Measurements from ENCODE around the gene P2RY2.

Gene P2RY2

DNA sequence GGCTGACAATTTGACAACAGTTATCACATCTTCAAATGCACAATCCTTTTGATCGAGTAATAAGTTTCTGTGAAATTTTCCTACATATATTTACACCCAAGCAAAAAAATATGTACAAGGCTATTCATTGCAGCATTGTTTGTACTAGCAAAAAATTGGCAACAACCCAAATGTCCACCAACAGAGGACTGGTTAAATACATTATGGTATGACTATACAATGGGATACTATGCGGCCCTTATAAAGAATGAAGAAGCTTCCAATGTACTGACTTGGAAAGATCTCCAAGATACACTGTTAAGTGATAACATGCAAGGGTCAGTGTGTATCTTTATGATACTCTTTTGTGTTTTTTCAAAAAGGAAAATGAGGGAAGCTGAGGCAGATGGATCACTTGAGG, 8.2 kb upstream of the P2RY2 start:
- no peak for DNase-seq

DNA sequence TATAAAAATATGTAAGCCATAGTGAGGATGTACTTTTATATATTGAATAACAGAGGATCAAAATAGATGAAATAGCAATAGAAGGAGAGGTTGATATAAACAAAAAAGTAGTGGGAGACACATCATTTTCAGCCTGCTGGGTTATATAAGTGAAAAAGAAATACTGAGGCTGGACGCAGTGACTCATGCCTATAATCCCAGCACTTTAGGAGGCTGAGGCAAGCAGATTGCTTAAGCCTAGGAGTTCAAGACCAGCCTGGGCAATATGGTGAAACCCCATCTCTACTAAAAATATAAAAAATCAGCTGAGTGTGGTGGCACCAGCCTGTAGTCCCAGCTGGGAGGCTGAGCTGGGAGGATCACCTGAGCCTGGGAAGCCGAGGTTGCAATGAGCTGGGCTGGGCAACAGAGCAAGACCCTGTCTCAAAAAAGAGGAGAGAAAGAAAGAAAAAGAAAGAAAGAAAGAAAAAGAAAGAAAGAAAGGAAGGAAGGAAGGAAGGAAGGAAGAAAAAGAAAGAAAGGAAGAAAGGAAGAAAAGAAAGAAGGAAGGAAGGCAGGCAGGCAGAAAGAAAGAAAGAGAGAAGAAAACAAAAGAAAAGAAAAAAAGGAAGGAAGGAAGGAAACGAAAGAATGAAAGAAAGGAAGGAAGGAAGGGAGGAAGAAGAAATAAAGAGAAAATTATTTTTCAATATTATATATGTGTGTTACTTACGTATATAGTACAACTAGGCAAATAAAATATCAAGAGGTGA, 7.0 kb upstream of the P2RY2 start:
- no peak for DNase-seq

DNA sequence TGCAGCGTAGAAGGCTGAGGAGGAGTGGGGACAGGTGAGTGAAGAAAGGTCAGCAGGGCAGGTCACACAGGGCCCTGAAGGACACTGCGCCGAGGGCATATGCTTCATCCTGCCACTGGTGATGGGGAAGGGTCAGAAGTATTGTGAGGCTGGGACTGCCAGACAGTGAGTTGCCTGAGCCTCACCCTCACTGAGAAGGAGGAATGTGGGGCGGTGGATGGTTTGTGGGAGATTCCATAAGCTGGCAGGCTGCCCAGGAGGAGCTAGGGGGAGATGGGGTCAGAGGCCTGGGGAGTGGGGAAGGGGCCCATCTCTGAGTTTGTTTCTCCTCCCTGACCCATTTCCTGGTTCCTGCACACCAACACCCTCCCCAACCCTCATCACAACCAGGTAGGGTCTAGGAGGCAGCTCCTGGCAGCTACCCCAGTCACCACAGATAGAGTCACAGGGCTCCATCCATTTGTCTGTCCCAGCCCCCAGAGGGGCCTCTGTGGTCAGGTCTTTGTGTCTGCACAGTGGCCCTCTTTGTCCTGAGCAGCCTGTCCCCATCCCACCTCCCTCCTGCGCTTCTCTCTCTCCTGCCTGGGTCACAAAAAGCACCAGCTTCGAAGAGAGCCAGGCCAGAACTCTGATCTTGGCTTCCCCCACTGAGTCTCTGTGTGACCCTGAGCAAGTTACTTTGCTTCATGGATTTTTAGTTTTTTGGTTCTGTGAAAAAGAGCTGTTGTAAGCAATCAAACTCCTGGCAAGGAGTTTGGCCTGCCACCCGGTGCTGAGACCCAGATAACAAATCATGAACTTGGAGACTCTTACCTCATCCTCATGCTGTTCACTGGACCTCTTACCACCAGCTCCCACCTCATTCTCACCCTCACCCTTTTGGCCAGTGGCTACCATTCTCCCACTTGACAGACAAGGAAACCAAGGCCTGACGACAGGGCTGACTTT, 4.6 kb upstream of the P2RY2 start:
- no peak for DNase-seq

DNA sequence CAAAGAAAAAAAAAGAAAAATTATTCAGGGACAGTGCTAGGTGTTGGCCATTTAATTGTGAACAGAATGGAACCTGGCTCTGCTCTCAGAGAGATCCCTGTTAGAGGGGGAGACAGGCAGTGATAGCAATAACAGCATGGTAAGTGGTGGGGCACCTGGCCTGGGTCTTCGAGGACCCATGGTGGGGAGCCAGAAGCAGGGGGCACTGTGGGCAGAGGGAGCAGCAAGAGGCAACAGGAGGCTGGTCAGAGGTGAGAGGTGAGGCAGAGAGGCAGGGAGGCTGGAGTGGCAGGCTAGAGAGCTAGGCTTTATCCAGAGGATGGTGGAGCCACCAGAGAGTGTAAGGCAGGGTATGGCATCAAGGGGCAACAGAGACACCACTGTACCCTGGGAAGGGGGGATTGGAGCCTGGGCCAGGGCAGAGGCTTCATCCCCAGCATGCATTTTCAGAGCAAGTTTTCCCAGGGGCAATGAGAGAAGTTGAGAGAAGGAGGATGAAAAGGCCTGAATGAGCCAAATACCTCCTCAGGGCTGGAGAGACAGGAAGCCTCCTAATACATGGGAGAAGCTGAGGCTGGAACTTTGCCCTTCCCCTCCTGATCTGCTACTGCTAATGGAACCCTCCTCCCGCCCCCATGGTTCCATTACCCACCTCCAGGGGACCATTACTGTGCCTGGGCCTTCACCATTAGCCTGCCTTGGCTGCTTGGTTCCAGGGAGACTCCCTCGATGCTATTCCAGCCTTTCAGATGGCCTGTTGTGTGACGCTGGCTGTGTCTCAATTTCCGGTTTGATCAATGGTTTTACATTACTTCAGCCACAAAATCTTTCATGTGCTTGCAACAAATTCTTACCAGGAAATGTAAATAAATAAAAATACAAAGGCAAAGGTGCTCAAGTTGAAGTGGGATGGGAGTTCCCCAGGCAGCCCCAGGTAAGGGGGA, 2.6 kb upstream of the P2RY2 start:
- no peak for DNase-seq

DNA sequence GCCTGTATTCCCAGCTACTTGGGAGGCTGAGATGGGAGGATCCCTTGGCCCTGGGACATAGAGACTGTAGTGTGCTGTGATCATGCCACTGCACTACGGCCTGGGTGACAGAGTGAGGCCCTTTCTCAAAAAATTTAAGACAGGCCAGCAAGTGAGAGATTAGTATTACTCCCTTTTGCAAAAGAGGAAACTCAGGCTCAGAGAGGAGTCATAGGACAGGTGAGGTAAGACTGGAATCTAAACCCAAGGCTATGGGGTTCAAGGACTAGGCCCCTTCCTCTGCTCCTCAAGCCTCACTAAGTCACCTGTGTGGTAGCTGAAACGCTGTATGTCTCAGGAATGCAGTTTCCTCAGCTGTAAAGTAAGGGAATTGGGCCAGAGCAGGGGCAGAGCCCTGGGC, 1.6 kb upstream of the P2RY2 start:
- DNase-seq: no peak

DNA sequence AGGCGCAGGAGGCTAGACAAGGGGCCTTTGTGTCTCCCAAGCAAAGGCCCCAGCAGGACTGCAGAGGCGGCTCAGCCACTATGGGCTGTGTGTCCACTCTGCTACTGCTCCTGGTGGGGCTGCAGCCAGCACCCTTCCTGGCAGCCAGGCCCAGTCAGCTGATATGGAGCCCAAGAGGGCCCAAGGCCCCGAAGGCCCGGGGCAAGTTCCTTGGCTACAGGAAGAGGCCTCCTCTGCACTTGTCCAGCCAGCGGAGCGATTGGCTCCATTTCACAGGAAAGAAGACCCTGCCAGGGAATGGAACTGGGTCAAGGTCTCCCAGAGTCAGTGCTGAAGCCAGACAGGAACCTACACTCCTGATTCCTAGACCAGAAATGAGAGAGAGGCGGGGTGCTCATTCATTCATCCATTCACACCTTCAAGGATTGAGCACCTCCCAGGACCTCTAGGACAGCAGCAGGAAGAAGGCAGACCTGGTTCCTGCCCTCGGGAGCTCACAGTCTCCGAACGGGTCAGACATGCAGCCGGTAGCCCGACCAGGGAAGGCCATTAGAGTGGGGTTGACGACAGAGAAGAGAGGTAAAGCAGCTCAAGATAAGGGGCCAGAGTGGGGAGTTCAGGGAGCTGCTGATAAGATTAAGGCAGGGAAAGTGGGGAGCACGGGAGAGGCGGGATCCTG, 811 bp upstream of the P2RY2 start:
- no peak for DNase-seq

DNA sequence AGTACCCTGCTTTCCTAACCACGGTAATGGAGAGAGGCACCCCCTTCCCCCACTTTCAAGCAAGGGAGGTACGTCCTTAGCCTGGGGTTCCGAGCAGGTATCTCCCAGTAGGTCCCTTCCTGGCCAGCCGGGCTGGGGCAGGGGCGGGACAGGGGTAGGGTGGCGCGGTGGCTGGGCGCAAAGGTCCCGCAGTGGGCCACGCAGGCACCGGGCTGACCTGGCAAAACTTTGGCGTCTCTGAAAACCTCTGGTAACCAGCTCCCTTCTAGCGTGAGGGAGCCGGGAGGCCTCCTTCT, 323 bp upstream of the P2RY2 start:
- DNase-seq: no peak

DNA sequence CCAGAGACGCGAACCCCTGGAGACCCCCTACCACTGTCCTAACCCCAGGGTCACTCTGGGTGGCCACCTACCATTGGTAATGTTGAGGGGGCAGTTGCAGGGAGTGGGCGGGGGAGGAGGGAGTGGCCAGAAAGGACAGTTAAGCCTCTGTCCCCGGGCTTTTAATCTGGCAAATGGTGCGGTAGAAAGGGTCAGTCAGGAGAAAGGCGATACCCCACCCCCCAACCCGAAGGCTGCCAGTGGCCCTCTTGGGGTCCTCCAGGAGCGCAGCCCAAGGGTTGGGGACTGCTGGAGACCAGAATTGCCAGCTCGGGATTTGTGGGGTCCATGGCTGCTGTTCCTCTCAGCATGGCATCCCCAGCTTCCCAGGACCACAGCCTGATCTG, 742 bp downstream of the P2RY2 start:
- no peak for DNase-seq

DNA sequence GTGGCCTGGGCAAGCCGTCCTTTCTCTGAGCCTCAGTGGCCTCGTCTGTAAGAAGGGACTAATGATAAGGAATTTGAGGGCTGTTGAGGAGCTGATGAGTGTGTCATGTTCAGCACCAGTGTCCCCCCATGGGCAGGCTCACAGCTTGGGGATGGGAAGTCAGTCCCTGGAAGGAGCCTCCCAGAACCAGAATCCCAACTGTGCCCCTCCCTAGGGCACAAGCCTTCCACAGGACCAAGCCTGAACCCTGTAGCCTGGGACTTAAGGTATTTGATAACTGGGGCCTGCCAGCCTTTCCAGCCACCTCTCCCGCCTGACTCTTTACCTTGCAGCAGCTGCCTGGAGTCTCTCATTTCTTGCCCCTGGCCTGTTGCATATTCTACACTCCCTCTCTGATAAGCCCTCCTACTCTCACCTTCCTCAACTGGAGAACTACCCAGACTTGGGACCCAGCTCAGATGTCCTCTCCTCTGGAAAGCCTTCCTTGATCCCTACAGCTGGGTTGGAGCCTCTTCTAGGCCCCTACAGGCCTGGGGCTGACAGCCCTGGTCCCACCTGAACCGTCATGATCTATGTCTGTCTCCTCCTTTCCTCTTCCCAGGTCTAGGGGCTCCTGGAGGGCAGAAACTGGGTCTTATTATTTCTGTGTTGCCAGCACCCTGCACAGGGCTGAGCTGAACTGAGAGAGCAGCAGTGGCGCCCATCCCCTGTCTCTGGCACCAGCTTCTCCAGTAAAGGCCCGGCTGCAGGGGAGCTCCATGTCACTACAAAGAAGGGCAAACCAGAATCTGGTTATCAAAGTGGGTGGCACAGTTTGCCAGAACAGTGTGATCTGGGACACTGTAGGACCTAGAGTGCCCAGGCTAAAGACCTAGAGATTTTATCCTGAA, 1.6 kb downstream of the P2RY2 start:
- no peak for DNase-seq

DNA sequence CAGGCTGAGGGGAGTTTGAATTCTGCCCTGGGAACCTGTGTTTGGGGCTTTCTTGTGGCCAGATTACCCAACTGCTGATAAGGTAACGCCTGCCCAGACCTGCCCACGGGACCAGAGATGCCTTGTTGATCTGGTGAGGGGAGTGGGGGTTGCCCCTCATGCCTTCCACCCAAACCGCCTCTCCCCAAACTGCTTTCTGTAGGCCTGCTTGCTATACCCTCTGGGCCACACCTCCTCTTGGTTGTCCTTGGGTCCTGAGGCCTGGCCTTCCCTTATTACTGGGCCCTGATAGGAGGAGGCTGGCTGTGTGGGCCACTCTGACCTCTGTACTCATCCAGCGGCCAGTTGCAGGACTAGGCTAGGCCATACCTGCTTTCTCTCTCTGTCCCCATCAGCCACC, 3.4 kb downstream of the P2RY2 start:
- no peak for DNase-seq

DNA sequence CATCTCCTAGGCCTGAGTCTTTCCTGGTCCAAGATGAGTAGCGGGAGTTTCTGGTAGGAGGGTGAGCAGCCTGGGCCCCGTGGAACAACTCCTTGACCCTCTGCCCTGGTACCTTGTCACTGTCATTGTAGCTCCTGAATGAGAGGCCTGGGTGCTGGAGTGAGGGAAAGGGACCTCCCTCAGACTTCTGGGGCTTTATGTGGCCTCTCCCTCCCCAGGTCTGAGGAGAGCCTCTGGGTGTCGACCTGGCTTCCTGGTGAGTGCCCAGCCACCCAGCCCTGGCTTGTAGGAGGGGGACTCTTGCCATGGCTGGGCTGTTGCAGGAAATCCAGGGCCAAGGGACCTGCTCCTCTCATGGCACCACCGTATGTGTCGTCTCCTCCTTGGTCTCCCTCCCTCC, 3.9 kb downstream of the P2RY2 start:
- DNase-seq: no peak

DNA sequence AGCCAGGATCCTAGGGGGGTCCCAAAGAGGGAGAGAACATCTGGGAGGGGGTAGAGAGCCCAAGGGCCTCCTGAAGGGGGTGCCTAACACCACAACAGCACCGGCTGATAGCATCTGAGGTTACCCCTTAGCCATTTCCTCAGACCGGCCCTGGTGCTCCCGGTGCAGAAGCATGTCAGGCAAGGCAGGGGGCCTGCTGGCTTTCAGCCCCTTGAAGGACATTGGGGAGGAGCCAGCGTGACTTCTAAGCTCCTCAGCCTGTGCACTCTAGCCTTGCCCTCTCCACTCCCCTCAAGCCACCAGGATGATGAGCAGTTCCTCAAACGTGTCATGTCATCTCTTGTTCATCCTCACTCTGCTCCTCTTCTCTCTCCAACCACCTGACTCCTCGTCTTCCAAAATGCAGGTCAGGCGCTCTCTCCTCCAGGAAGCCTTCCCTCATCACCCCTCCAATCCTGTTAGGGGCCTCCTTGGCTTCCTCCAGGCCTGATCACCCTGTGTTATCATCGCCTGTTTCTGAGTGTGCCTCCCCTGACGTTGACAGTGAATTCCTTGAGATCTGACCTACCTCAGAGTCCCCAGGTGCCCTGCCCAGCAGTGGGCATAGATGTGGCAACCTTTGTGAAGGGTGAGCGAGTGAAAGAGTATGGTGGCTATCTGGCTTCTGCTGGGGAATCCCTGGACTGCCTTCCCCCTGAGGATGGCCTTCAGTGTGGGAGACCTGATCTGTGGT, 6.1 kb downstream of the P2RY2 start:
- DNase-seq: no peak

DNA sequence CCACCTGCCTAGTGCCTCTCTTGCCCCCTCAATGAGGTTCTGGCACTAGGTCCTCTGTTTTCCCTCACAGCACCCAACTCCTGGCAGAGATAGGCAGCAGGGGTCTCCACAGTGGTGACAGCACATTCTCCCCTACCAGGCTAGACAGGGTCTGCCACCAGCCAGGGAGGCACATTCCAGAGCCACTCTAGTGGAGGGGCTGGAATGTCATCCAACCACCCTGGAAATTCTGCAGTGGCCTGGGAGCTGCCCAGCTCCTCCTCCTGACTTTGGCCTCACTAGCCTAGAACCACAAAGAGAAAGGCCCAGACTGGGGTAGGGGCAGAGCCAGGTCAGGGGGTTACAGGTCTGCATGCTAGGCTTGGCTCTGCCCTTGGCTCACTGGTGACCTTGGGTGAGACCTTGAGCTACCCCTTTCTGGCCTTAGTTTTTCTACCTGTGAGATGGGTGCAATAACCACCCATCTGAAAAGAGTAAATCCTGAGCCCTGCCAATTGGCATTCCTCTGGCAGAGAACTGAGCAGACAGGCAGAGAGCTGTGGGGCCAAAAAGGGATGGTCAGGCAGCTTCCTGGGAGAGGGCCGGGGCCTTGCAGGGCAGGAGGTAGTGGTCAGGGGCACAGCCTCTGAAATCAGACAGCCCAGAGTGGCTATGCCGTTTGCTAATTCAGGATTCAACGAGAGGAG, 7.1 kb downstream of the P2RY2 start:
- DNase-seq: no peak

DNA sequence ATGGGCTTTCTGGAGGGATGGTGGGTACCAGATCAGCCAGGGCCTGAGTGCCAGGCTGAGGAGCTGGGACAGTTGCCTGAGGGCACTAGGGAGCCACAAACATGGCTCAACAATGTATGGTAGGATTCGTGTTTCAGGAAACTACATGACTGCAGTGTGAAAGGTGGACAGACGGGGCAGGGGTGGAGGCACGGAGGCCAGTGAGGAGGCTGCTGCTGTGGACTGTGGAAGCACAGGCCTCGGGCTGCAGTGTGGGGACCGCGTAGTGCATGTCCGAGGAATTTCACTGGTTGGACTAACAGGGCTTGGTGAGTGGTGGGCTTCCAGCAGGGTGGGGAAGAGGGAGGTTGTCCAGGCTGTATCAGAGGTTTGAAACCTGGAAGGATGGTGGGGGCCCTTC, 7.8 kb downstream of the P2RY2 start:
- DNase-seq: no peak

DNA sequence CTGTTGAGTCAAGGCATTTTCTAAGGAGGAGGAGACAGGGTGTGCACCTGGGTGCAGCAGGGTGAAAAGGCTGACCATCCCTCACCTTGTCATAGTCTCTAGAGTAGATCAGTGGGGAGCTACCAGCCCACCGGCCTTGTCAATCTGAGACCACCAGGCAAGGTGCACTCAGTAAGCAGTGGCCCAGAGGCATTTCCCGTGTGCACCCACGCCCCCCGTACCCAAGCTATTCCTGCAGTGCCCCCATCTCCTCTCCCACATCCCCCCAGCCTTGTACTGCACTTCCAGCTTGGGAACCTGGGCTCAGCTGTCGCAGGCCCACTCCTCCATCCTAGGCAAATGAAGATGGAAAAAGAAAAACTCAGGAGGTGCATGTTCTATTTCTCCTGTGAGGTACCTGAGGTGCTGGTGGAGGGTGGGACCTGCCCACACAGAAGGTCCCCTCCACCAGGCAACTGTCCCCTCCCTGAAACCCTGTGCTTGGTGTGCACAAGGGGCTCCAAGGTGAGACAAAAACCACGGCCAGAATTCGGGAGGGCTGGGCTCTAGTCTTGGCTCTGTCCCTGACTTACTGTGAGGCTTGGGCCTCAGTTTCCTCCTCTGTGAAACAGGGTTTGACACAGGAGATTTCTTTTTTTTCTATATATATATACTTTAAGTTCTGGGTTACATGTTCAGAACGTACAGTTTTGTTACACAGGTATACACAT, 8.4 kb downstream of the P2RY2 start:
- no peak for DNase-seq

DNA sequence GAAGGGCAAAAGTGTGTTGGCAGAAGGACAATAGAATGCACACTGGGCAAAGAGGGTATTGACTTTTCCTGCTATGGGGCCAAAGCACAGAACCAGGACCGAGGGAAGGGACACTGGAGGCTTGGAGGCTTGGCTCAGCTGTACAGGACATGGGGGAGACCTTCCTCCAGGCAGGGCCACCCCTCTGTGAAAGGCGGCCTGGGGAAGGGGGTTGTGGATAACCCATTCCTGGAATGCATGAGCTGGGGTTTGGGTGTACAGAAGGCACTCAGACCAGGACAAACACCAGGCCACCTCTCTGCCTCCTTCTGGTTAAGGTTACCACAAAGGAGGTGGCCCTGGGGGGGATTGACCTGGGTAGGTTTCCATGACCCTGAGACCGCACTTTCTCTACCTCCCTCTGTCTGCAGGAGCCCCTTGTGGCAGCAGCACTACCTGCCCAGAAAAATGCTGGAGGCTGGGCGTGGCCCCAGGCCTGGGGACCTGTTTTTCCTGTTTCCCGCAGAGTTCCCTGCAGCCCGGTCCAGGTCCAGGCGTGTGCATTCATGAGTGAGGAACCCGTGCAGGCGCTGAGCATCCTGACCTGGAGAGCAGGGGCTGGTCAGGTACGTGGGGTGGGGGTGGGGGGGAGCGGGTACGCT, 9.6 kb downstream of the P2RY2 start:
- DNase-seq: peak; percentile 68

DNA sequence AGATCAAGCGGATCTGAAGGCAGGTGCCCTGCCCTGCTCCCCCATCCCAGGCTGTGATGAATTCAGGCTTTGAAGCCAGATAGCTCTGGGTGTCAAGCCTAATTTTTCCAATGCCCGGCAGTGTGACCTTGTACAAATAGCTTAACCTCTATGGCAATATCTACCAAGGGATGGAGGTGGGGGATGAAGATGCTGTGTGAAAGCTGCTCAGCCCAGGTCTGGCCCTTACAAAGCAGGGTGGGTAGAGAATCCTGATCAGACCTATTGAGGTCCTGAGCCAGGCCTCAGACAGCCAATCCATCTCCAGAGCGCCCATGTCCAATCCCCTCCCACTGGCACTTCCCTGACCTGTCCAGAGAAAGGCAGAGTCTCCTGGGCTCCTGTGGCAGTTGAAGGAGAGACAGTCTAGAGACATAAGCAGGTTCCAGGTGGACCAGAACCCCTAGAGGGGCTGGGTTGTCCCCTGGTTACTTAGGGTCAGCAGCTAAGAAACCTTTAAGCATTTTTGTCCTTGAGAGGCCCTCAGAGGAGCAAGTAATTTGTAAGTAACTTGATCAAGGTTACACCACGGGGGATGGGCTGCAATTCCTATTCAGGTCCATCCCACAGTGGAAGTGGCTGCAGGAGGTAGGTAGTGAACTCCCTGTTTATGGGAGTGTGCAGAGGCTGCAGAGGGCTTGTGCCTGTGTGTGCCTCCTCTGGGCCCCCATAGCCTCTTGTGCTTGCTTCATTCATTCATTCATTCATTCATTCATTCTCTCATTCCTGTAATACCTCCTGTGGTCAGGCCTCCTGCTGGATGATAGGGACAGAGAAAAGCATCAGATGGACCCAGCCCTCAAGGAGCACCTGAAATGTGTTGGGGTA, 10.4 kb downstream of the P2RY2 start:
- no peak for DNase-seq

DNA sequence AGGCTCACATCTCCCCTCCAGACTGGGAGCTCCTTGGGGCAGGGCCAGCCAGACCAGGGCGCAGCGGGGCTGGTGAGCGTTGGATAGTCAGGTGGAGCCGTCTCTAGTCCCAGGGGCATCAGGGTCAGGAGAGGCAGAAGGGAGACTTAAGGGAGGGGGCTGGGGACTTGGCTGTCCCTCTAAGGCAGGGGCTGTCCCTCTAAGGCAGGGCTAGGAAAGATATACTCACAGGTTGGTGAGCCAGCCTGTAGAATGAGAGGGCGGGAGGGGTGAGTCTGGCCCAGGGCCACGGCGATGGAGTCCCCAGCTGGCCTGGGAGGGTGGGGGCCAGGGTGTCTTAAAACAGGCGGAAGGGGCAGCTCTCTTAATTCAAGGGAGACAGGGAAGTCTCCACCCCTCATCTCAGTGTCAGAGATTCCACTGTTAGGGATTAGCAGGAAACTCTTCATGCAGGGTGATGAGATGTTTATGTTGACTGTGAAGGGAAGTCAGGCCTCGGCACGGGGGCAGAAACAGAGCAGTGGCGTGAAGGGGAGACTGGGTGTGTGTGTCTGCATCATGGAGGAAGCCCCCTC, 11.3 kb downstream of the P2RY2 start:
- no peak for DNase-seq

All from DMS79 treated with DMSO at 0.1 percent for 48 hours (cell line).